Body of pancreas (tissue), 4 donors: ENCODE measurements around the gene BMERB1.

Experiments
- POLR2A ChIP-seq, 3 donors: fragments of 450-650 bp; IDR thresholded peaks; one replicate each; pipeline ENCODE4 v1.6.1; 2016; ENCODE audit warnings: antibody characterized with exemption in 3 of 3, mild to moderate bottlenecking in 2 of 3
- TF ChIP-seq, protein P1 (sequence below), 7 experiments: fragments of 450-650 bp in 4 of 7; fragments of 200-600 bp in 3 of 7; sonication (generic) in 3 of 7; IDR thresholded peaks; one replicate each; pipeline ENCODE4 v1.5.1; 2016 to 2019; ENCODE audit warnings: antibody characterized with exemption in 7 of 7

DNA sequence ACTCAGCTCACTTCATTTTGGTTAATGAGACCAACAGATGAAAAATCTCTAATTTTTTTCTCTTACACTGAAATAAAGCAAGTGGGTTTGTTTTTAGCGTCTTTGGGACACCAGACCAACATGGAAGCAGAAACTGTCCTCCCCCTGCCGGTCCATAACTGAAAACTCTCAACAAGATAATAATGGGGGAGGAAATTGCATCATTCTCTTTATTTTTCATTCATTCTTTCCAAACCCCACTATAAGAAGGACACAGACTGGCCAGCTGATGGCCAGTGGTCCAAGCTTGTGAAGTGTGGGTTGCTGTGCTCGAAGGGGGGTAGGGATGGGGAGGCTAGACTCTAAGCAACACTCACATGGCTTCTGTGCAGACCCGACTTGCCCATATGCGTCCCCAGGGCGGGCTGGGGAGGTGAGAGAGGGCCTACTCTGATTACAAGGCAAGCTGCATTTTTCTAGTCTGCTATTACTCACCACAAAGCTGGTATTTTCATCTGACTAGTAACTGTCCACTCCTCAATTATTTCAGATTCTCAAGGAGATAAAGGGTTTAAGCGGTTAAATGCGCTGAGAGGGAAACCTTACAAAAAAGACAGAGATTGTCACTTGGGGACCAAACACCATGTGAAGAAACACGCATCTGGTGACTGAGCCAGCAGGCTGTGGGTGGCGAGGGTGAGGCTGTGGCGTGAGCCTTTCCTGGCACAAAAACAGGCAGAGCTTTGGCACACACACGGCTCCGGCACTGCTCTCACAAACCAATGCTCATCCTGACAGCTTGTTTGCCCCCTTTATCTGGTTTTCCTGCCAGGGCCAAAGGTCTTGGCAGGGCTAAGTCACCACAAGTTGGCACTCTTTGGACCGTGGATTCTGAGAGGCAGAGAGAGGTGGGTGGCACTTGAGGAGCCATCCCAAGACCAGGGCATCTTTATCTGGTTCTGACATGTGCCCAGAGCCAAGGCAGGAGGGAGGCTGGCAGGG, 170.4 kb downstream of the BMERB1 start:
- TF ChIP-seq, protein P1, sequence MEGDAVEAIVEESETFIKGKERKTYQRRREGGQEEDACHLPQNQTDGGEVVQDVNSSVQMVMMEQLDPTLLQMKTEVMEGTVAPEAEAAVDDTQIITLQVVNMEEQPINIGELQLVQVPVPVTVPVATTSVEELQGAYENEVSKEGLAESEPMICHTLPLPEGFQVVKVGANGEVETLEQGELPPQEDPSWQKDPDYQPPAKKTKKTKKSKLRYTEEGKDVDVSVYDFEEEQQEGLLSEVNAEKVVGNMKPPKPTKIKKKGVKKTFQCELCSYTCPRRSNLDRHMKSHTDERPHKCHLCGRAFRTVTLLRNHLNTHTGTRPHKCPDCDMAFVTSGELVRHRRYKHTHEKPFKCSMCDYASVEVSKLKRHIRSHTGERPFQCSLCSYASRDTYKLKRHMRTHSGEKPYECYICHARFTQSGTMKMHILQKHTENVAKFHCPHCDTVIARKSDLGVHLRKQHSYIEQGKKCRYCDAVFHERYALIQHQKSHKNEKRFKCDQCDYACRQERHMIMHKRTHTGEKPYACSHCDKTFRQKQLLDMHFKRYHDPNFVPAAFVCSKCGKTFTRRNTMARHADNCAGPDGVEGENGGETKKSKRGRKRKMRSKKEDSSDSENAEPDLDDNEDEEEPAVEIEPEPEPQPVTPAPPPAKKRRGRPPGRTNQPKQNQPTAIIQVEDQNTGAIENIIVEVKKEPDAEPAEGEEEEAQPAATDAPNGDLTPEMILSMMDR (IDR thresholded peaks at IDR 0.05) = no peak
- TF ChIP-seq POLR2A (IDR thresholded peaks at IDR 0.05) = no peak
